Measurements from ENCODE around the gene LMO2. TPM values are rescaled to one million over a fixed set of nuclear protein-coding genes. Genes with fewer than 3 reads are reported as not detected.

The LMO2 gene
- total and polyA plus RNA-seq, 4 donors = 1.5 to 81.9 (median 6.0) TPM

DNA sequence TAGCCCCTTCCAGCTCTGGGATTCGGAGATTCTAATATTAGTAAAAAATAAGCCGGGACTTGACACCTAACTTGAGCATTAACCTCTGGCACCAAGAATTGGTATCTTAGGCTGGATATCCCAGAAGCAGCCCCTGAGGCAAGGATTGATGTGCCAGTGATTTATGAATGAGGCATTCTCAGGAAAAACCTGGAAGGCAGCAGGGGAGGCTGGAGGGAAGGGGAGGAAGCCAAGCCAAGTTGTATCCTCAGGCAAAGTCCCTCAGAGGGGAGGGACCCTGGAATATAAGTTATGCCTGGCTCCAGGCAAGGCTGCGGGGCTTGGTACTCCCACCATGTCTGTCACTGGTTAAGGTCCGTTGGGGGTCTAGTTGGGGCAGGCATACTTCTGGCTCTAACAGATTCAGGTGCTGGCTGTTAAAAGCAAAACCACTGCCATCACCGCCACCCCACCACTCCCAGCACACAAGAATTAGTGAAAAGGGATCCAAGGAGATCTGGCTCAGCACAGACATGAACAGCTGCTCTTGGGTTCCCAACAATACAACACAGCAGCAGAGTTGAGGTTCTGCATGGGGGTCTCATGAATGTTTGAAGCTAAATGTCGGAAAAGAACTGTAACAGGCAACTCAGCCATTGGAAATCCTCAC is 29.8 kb downstream of the LMO2 start:
- no peak for DNase-seq (ENCODE audit: low spot score)
- H3K27ac ChIP-seq (ENCODE audit: low read depth in 1 of 2, low read length in 2 of 2) = no peak overlapping the region

More for the DNA sequence above, 29.8 kb downstream of the LMO2 start:
- Histone ChIP-seq H3K27me3 (ENCODE audit: control insufficient read depth in 4 of 4, insufficient read depth in 4 of 4, low read length in 3 of 4) (no peaks in the 10 kb centered on the region), H3K4me3 (ENCODE audit: low read depth in 1 of 3, low read length in 3 of 3) (no peak overlapping the region), H3K4me1 (ENCODE audit: control insufficient read depth in 4 of 4, insufficient read depth in 4 of 4, low read length in 3 of 4) (peaks cover 0 to 10% (median 2%) of the 10 kb centered on the region in 4 donors), H3K9me3 (ENCODE audit: control insufficient read depth in 4 of 4, low read length in 3 of 4) (no peaks in the 10 kb centered on the region), H3K36me3 (ENCODE audit: control insufficient read depth in 4 of 4, insufficient read depth in 3 of 4, low read depth in 1 of 4, low read length in 3 of 4) (no peaks in the 10 kb centered on the region), H3K9ac (ENCODE audit: low read depth in 1 of 2, low read length in 2 of 2) (no peak overlapping the region)
- TF ChIP-seq FOXA1 (IDR thresholded peaks at IDR 0.05) = no peak
- TF ChIP-seq GABPA (IDR thresholded peaks at IDR 0.05 in 1 of 2, conservative IDR thresholded peaks at IDR 0.05 in 1 of 2) = no peak
- no peak for TF ChIP-seq RXRA (IDR thresholded peaks at IDR 0.05)
- TF ChIP-seq, protein P1, sequence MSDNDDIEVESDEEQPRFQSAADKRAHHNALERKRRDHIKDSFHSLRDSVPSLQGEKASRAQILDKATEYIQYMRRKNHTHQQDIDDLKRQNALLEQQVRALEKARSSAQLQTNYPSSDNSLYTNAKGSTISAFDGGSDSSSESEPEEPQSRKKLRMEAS (IDR thresholded peaks at IDR 0.05) = no peak
- no peak for TF ChIP-seq FOXA2 (IDR thresholded peaks at IDR 0.05)
- TF ChIP-seq ZBTB33 (IDR thresholded peaks at IDR 0.05) = no peak
- TF ChIP-seq, protein P2, sequence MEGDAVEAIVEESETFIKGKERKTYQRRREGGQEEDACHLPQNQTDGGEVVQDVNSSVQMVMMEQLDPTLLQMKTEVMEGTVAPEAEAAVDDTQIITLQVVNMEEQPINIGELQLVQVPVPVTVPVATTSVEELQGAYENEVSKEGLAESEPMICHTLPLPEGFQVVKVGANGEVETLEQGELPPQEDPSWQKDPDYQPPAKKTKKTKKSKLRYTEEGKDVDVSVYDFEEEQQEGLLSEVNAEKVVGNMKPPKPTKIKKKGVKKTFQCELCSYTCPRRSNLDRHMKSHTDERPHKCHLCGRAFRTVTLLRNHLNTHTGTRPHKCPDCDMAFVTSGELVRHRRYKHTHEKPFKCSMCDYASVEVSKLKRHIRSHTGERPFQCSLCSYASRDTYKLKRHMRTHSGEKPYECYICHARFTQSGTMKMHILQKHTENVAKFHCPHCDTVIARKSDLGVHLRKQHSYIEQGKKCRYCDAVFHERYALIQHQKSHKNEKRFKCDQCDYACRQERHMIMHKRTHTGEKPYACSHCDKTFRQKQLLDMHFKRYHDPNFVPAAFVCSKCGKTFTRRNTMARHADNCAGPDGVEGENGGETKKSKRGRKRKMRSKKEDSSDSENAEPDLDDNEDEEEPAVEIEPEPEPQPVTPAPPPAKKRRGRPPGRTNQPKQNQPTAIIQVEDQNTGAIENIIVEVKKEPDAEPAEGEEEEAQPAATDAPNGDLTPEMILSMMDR (IDR thresholded peaks at IDR 0.05; ENCODE audit: low read depth, low read length, missing input control) = no peak
- TF ChIP-seq JUND (IDR thresholded peaks at IDR 0.05) = no peak
- TF ChIP-seq RAD21 (IDR thresholded peaks at IDR 0.05) = no peak
- TF ChIP-seq TAF1 (conservative IDR thresholded peaks at IDR 0.05) = no peak
- TF ChIP-seq HNF4G (IDR thresholded peaks at IDR 0.05) = no peak
- TF ChIP-seq, protein P3, sequence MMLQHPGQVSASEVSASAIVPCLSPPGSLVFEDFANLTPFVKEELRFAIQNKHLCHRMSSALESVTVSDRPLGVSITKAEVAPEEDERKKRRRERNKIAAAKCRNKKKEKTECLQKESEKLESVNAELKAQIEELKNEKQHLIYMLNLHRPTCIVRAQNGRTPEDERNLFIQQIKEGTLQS (IDR thresholded peaks at IDR 0.05) = no peak
- no peak for TF ChIP-seq HNF4A (conservative IDR thresholded peaks at IDR 0.05)
- TF ChIP-seq NR2F2 (IDR thresholded peaks at IDR 0.05) = no peak
- no peak for TF ChIP-seq EGR1 (IDR thresholded peaks at IDR 0.05; ENCODE audit: low read depth in 2 of 2)
- TF ChIP-seq, protein P4, sequence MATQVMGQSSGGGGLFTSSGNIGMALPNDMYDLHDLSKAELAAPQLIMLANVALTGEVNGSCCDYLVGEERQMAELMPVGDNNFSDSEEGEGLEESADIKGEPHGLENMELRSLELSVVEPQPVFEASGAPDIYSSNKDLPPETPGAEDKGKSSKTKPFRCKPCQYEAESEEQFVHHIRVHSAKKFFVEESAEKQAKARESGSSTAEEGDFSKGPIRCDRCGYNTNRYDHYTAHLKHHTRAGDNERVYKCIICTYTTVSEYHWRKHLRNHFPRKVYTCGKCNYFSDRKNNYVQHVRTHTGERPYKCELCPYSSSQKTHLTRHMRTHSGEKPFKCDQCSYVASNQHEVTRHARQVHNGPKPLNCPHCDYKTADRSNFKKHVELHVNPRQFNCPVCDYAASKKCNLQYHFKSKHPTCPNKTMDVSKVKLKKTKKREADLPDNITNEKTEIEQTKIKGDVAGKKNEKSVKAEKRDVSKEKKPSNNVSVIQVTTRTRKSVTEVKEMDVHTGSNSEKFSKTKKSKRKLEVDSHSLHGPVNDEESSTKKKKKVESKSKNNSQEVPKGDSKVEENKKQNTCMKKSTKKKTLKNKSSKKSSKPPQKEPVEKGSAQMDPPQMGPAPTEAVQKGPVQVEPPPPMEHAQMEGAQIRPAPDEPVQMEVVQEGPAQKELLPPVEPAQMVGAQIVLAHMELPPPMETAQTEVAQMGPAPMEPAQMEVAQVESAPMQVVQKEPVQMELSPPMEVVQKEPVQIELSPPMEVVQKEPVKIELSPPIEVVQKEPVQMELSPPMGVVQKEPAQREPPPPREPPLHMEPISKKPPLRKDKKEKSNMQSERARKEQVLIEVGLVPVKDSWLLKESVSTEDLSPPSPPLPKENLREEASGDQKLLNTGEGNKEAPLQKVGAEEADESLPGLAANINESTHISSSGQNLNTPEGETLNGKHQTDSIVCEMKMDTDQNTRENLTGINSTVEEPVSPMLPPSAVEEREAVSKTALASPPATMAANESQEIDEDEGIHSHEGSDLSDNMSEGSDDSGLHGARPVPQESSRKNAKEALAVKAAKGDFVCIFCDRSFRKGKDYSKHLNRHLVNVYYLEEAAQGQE (IDR thresholded peaks at IDR 0.05) = no peak
- no peak for TF ChIP-seq YY1 (IDR thresholded peaks at IDR 0.05)
- TF ChIP-seq SP1 (IDR thresholded peaks at IDR 0.05) = no peak
- 87% methylated on average over 6 of the region's 6 CpGs for WGBS

All from liver (tissue), 9 donors.